Neutrophil (primary cell): ENCODE data around the gene SMOC2.

Source experiments
- H3K27ac ChIP-seq: fragments of 200-600 bp; sonication (generic); 2 replicates; pipeline ENCODE4 v1.5.1; 2016; ENCODE audit warnings: mild to moderate bottlenecking, moderate library complexity
- H3K27me3 ChIP-seq: fragments of 200-600 bp; sonication (generic); 2 replicates; pipeline ENCODE4 v1.6.0; 2016; ENCODE audit warnings: mild to moderate bottlenecking
- H3K36me3 ChIP-seq: fragments of 200-600 bp; sonication (generic); 2 replicates; pipeline ENCODE4 v1.5.1; 2017
- H3K4me1 ChIP-seq, 2 experiments: fragments of 200-600 bp in 1 of 2; sonication (generic) in 1 of 2; 1 replicate in 1 of 2; 2 replicates in 1 of 2; pipeline versions ENCODE4 v1.5.1 to v1.6.1; 2013 to 2016; ENCODE audit warnings: low read depth in 1 of 2, low read length in 1 of 2, mild to moderate bottlenecking in 1 of 2, moderate library complexity in 1 of 2; ENCODE audit not compliant: control insufficient read depth in 1 of 2, insufficient read depth in 1 of 2
- H3K4me3 ChIP-seq, 2 experiments: fragments of 200-600 bp in 1 of 2; sonication (generic) in 1 of 2; 1 replicate in 1 of 2; 2 replicates in 1 of 2; pipeline ENCODE4 v1.5.1; 2013 to 2016; ENCODE audit warnings: low read depth in 1 of 2, low read length in 1 of 2, mild to moderate bottlenecking in 1 of 2, moderate library complexity in 1 of 2
- H3K9me3 ChIP-seq: fragments of 200-600 bp; sonication (generic); 2 replicates; pipeline ENCODE4 v1.5.1; 2016
- CTCF ChIP-seq: fragments of 200-600 bp; sonication (generic); IDR thresholded peaks from 2 replicates; pipeline ENCODE4 v1.5.1; 2016; ENCODE audit warnings: antibody characterized with exemption

Gene SMOC2

GRCh38 chr6:168576388-168576787 is 135.4 kb downstream of the SMOC2 start:
- Histone ChIP-seq H3K4me3 (no peak overlapping the region), H3K36me3 (no peaks in the 10 kb centered on the region), H3K4me1 (no peaks in the 10 kb centered on the region), H3K27ac (no peak overlapping the region), H3K27me3 (no peaks in the 10 kb centered on the region), H3K9me3 (no peaks in the 10 kb centered on the region)
- no peak for TF ChIP-seq CTCF

GRCh38 chr6:168577496-168577895 is 136.5 kb downstream of the SMOC2 start:
- no peaks in the 10 kb centered on the region for H3K4me1 ChIP-seq
- no peak overlapping the region for H3K4me3 ChIP-seq
- H3K36me3 ChIP-seq: no peaks in the 10 kb centered on the region
- no peaks in the 10 kb centered on the region for H3K9me3 ChIP-seq
- H3K27ac ChIP-seq: no peak overlapping the region
- no peak for TF ChIP-seq CTCF
- no peaks in the 10 kb centered on the region for H3K27me3 ChIP-seq

- Histone ChIP-seq H3K27ac (no peak overlapping the region), H3K4me1 (no peaks in the 10 kb centered on the region), H3K36me3 (no peaks in the 10 kb centered on the region), H3K27me3 (no peaks in the 10 kb centered on the region), H3K4me3 (no peak overlapping the region), H3K9me3 (no peaks in the 10 kb centered on the region)
- TF ChIP-seq CTCF: no peak
These were observed 137.1 kb downstream of the SMOC2 start for GRCh38 chr6:168578036-168578435.

GRCh38 chr6:168581236-168581635 is 140.3 kb downstream of the SMOC2 start:
- Histone ChIP-seq H3K9me3 (no peaks in the 10 kb centered on the region), H3K4me1 (no peaks in the 10 kb centered on the region), H3K4me3 (no peak overlapping the region), H3K27ac (no peak overlapping the region), H3K27me3 (no peaks in the 10 kb centered on the region), H3K36me3 (no peaks in the 10 kb centered on the region)
- no peak for TF ChIP-seq CTCF

GRCh38 chr6:168581706-168582105 is 140.7 kb downstream of the SMOC2 start:
- H3K9me3 ChIP-seq: no peaks in the 10 kb centered on the region
- no peak overlapping the region for H3K27ac ChIP-seq
- TF ChIP-seq CTCF: no peak
- no peaks in the 10 kb centered on the region for H3K27me3 ChIP-seq
- H3K4me3 ChIP-seq: no peak overlapping the region
- no peaks in the 10 kb centered on the region for H3K36me3 ChIP-seq
- H3K4me1 ChIP-seq: no peaks in the 10 kb centered on the region

GRCh38 chr6:168582571-168582981 is 141.6 kb downstream of the SMOC2 start:
- H3K36me3 ChIP-seq: no peaks in the 10 kb centered on the region
- H3K27me3 ChIP-seq: no peaks in the 10 kb centered on the region
- no peak for TF ChIP-seq CTCF
- H3K4me1 ChIP-seq: no peaks in the 10 kb centered on the region
- H3K4me3 ChIP-seq: no peak overlapping the region
- H3K9me3 ChIP-seq: no peaks in the 10 kb centered on the region
- H3K27ac ChIP-seq: no peak overlapping the region
